ENCODE measurements around the gene GALNT15. TPM values are rescaled to one million over a fixed set of nuclear protein-coding genes. Genes with fewer than 3 reads are reported as not detected.
A peak's percentile ranks its signal among the peaks of the same experiment; 100 is the strongest.

The GALNT15 gene
- total and polyA plus RNA-seq, 4 donors: under 0.01 to 2.8 (median 1.3) TPM

- no peak overlapping the region for H3K27ac ChIP-seq (ENCODE audit: low read depth in 1 of 2, low read length in 2 of 2)
- 25% methylated on average over 17 of the region's 17 CpGs for WGBS
- H3K27me3 ChIP-seq (ENCODE audit: control insufficient read depth in 4 of 4, insufficient read depth in 4 of 4, low read length in 3 of 4): no peaks in the 10 kb centered on the region
- no peaks in the 10 kb centered on the region for H3K36me3 ChIP-seq (ENCODE audit: control insufficient read depth in 4 of 4, insufficient read depth in 3 of 4, low read depth in 1 of 4, low read length in 3 of 4)
- DNase-seq (ENCODE audit: low spot score): peak; percentile 75
- H3K4me3 ChIP-seq (ENCODE audit: low read depth in 1 of 3, low read length in 3 of 3): no peak overlapping the region
- H3K9ac ChIP-seq (ENCODE audit: low read depth in 1 of 2, low read length in 2 of 2): no peak overlapping the region
- H3K9me3 ChIP-seq (ENCODE audit: control insufficient read depth in 4 of 4, low read length in 3 of 4): no peaks in the 10 kb centered on the region
- peaks cover 0 to 15% (median 6%) of the 10 kb centered on the region in 4 donors for H3K4me1 ChIP-seq (ENCODE audit: control insufficient read depth in 4 of 4, insufficient read depth in 4 of 4, low read length in 3 of 4)
- TF ChIP-seq EGR1 (IDR thresholded peaks at IDR 0.05; ENCODE audit: low read depth in 2 of 2) (no peak), RXRA (IDR thresholded peaks at IDR 0.05) (peak in 1 of 2 donors; percentile 8), CTCF (IDR thresholded peaks at IDR 0.05; ENCODE audit: low read depth, low read length, missing input control) (peak; percentile 93), YY1 (IDR thresholded peaks at IDR 0.05) (no peak), REST (IDR thresholded peaks at IDR 0.05) (no peak), GABPA (IDR thresholded peaks at IDR 0.05 in 1 of 2, conservative IDR thresholded peaks at IDR 0.05 in 1 of 2) (no peak), RAD21 (IDR thresholded peaks at IDR 0.05) (peak; percentile 99), HNF4A (conservative IDR thresholded peaks at IDR 0.05) (no peak), MAX (IDR thresholded peaks at IDR 0.05) (no peak), TAF1 (conservative IDR thresholded peaks at IDR 0.05) (no peak), SP1 (IDR thresholded peaks at IDR 0.05) (peak; percentile 16), JUND (IDR thresholded peaks at IDR 0.05) (no peak), ATF3 (IDR thresholded peaks at IDR 0.05) (no peak), NR2F2 (IDR thresholded peaks at IDR 0.05) (no peak), ZBTB33 (IDR thresholded peaks at IDR 0.05) (no peak)
Measured at GRCh38 chr3:16247282-16248061, 73.0 kb downstream of the GALNT15 start.

All from liver (tissue), 9 donors.